ENCODE data around the gene OTUD7B.

The OTUD7B gene

GRCh38 chr1:150049926-150050325, 39.4 kb upstream of the OTUD7B start:
- TF ChIP-seq FOXP2 (optimal IDR thresholded peaks at IDR 0.05; ENCODE audit: borderline replicate concordance, extremely low read depth, extremely low read length, insufficient read depth) (no peak), SIN3A (IDR thresholded peaks at IDR 0.05; ENCODE audit: borderline replicate concordance, insufficient read depth, low read length) (no peak), TAF1 (IDR thresholded peaks at IDR 0.05; ENCODE audit: borderline replicate concordance, insufficient read depth, low read length) (no peak), POLR2AphosphoS5 (IDR thresholded peaks at IDR 0.05; ENCODE audit: low read depth, low read length) (no peak), REST (IDR thresholded peaks at IDR 0.05; ENCODE audit: insufficient read depth in 1 of 2, low read depth in 2 of 2, low read length in 2 of 2) (no peak)

GRCh38 chr1:150034336-150034735, 23.8 kb upstream of the OTUD7B start:
- TF ChIP-seq SIN3A (IDR thresholded peaks at IDR 0.05; ENCODE audit: borderline replicate concordance, insufficient read depth, low read length) (no peak), REST (IDR thresholded peaks at IDR 0.05; ENCODE audit: insufficient read depth in 1 of 2, low read depth in 2 of 2, low read length in 2 of 2) (no peak), FOXP2 (optimal IDR thresholded peaks at IDR 0.05; ENCODE audit: borderline replicate concordance, extremely low read depth, extremely low read length, insufficient read depth) (no peak), POLR2AphosphoS5 (IDR thresholded peaks at IDR 0.05; ENCODE audit: low read depth, low read length) (no peak), TAF1 (IDR thresholded peaks at IDR 0.05; ENCODE audit: borderline replicate concordance, insufficient read depth, low read length) (no peak)

- TF ChIP-seq POLR2AphosphoS5 (IDR thresholded peaks at IDR 0.05; ENCODE audit: low read depth, low read length) (no peak), SIN3A (IDR thresholded peaks at IDR 0.05; ENCODE audit: borderline replicate concordance, insufficient read depth, low read length) (no peak), FOXP2 (optimal IDR thresholded peaks at IDR 0.05; ENCODE audit: borderline replicate concordance, extremely low read depth, extremely low read length, insufficient read depth) (no peak), REST (IDR thresholded peaks at IDR 0.05; ENCODE audit: insufficient read depth in 1 of 2, low read depth in 2 of 2, low read length in 2 of 2) (no peak), TAF1 (IDR thresholded peaks at IDR 0.05; ENCODE audit: borderline replicate concordance, insufficient read depth, low read length) (no peak)
These were observed 17.8 kb upstream of the OTUD7B start for GRCh38 chr1:150028322-150028721.

GRCh38 chr1:150024156-150024555, 13.6 kb upstream of the OTUD7B start:
- no peak for TF ChIP-seq REST (IDR thresholded peaks at IDR 0.05; ENCODE audit: insufficient read depth in 1 of 2, low read depth in 2 of 2, low read length in 2 of 2)

GRCh38 chr1:150022357-150022756, 11.8 kb upstream of the OTUD7B start:
- TF ChIP-seq POLR2AphosphoS5 (IDR thresholded peaks at IDR 0.05; ENCODE audit: low read depth, low read length) (no peak), FOXP2 (optimal IDR thresholded peaks at IDR 0.05; ENCODE audit: borderline replicate concordance, extremely low read depth, extremely low read length, insufficient read depth) (no peak), TAF1 (IDR thresholded peaks at IDR 0.05; ENCODE audit: borderline replicate concordance, insufficient read depth, low read length) (no peak)

All from PFSK-1 (cell line).